Ishikawa (cell line): ENCODE measurements around the gene PIP4K2A.
A peak's percentile ranks its signal among the peaks of the same experiment; 100 is the strongest.

Source experiments
- CEBPB ChIP-seq: IDR thresholded peaks from 2 replicates; pipeline ENCODE4 v1.6.1; 2012
- CREB1 ChIP-seq: IDR thresholded peaks from 2 replicates; pipeline ENCODE4 v1.6.1; 2012; ENCODE audit warnings: low read depth
- EGR1 ChIP-seq: IDR thresholded peaks from 2 replicates; pipeline ENCODE4 v1.6.1; 2012
- EP300 ChIP-seq: IDR thresholded peaks from 2 replicates; pipeline ENCODE4 v1.6.1; 2012; ENCODE audit warnings: borderline replicate concordance
- FOXM1 ChIP-seq: IDR thresholded peaks from 2 replicates; pipeline ENCODE4 v1.6.1; 2012; ENCODE audit warnings: low read depth, borderline replicate concordance
- NFIC ChIP-seq: IDR thresholded peaks from 2 replicates; pipeline ENCODE4 v1.6.1; 2012
- RAD21 ChIP-seq: IDR thresholded peaks from 2 replicates; pipeline ENCODE4 v1.6.1; 2012; ENCODE audit warnings: low read depth
- TAF1 ChIP-seq: IDR thresholded peaks from 2 replicates; pipeline ENCODE4 v1.6.1; 2012; ENCODE audit warnings: low read depth, mild to moderate bottlenecking
- TCF12 ChIP-seq: IDR thresholded peaks from 2 replicates; pipeline ENCODE4 v1.6.1; 2012; ENCODE audit warnings: low read depth
- TEAD4 ChIP-seq: IDR thresholded peaks from 2 replicates; pipeline ENCODE4 v1.6.1; 2012
- YY1 ChIP-seq: IDR thresholded peaks from 2 replicates; pipeline ENCODE4 v1.6.1; 2012; ENCODE audit warnings: low read depth
- ZBTB7A ChIP-seq: IDR thresholded peaks from 2 replicates; pipeline ENCODE4 v1.6.1; 2012; ENCODE audit warnings: low read depth
- TF ChIP-seq, protein P1 (sequence below): IDR thresholded peaks from 2 replicates; pipeline ENCODE4 v1.6.1; 2012; ENCODE audit warnings: low read depth, mild to moderate bottlenecking
- TF ChIP-seq, protein P2 (sequence below): IDR thresholded peaks from 2 replicates; pipeline ENCODE4 v1.6.1; 2012
- TF ChIP-seq, protein P3 (sequence below): IDR thresholded peaks from 2 replicates; pipeline ENCODE4 v1.6.1; 2012

The PIP4K2A gene

DNA sequence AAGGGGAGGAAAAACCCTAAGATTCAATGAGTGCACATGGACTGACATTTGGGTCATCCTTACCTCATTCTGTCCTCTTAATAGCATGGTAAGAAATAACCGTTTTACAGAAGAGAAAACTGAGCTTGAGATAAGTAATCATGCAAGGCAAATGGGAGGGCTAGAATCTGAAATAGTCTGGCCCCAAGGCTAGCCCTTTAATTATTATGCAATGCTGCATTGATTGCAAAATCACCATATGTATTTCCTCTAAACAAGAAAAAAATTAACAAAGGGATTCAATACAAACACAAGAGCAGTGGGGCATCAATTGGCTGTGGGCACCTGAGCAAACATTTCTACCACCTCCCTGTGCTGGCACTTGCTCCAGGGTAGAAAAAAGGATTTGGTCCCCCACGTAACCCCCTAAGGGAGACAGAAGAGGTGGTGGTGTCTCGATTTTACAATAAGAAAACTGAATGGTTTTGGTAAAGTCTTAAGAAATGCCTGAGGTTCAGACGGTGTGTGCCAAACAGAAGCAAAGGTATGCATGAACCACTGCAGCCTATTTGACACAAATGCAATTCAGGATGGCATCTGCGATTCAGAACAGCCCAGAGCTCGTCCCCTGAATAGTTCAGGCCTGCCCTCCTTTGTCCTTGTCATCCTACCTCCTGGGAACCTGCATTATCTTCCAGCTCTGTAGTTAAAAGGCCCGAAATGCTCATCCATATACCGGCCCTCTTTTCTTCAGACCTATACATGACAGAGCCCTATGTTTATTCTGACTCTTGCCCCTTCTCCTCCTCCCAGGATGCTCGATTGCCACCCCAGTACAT is 23.6 kb downstream of the PIP4K2A start:
- peak; percentile 52; the same call in 1 of the 2 replicates for TF ChIP-seq CEBPB
- TF ChIP-seq, protein P1, sequence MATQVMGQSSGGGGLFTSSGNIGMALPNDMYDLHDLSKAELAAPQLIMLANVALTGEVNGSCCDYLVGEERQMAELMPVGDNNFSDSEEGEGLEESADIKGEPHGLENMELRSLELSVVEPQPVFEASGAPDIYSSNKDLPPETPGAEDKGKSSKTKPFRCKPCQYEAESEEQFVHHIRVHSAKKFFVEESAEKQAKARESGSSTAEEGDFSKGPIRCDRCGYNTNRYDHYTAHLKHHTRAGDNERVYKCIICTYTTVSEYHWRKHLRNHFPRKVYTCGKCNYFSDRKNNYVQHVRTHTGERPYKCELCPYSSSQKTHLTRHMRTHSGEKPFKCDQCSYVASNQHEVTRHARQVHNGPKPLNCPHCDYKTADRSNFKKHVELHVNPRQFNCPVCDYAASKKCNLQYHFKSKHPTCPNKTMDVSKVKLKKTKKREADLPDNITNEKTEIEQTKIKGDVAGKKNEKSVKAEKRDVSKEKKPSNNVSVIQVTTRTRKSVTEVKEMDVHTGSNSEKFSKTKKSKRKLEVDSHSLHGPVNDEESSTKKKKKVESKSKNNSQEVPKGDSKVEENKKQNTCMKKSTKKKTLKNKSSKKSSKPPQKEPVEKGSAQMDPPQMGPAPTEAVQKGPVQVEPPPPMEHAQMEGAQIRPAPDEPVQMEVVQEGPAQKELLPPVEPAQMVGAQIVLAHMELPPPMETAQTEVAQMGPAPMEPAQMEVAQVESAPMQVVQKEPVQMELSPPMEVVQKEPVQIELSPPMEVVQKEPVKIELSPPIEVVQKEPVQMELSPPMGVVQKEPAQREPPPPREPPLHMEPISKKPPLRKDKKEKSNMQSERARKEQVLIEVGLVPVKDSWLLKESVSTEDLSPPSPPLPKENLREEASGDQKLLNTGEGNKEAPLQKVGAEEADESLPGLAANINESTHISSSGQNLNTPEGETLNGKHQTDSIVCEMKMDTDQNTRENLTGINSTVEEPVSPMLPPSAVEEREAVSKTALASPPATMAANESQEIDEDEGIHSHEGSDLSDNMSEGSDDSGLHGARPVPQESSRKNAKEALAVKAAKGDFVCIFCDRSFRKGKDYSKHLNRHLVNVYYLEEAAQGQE, result no peak

DNA sequence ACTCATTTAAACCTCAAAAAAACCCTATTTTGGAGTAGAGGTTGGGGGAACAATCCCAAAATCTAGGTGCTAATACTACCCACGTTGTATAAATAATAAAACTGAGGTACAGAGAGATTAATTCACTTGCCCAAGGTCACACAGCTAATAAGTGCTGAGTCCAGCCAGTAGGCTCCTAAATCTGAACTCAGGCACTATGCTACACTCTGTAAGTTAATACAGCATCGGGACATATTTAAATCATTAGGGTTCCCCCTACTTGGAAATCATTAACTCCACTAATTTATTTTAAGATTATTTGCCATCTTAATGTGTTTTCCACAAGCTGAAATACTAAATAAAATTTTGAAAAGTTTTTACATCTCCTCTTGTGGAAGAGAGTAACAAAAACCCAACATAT is 24.2 kb downstream of the PIP4K2A start:
- no peak for TF ChIP-seq NFIC
- no peak for TF ChIP-seq EGR1
- TF ChIP-seq CEBPB, result no peak
- TF ChIP-seq CREB1, result no peak
- no peak for TF ChIP-seq EP300
- TF ChIP-seq YY1, result no peak
- TF ChIP-seq, protein P2, sequence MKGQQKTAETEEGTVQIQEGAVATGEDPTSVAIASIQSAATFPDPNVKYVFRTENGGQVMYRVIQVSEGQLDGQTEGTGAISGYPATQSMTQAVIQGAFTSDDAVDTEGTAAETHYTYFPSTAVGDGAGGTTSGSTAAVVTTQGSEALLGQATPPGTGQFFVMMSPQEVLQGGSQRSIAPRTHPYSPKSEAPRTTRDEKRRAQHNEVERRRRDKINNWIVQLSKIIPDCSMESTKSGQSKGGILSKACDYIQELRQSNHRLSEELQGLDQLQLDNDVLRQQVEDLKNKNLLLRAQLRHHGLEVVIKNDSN, result no peak
- TF ChIP-seq FOXM1, result no peak
- TF ChIP-seq RAD21, result no peak
- TF ChIP-seq, protein P3, sequence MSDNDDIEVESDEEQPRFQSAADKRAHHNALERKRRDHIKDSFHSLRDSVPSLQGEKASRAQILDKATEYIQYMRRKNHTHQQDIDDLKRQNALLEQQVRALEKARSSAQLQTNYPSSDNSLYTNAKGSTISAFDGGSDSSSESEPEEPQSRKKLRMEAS, result no peak
- no peak for TF ChIP-seq TEAD4
- TF ChIP-seq TAF1, result no peak
- no peak for TF ChIP-seq ZBTB7A
- no peak for TF ChIP-seq TCF12
- TF ChIP-seq, protein P1, result no peak

DNA sequence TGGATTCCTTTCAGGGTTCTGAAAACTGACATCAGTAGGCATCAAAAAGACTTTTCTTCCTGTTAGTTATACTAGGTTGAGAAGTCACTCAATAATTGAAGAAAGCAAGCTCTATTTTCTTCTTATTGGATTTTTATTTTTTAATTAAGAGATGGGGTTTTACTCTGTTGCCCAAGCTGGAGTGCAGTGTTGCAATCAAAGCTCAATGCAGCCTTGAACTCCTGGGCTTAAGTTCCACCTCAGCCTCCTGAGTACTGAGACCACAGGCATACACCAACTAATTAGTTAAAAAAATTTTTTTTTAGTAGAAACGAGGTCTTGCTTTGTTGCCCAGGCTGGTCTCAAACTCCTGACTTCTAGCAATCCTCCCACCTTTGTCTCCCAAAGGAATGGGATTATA is 28.0 kb downstream of the PIP4K2A start:
- TF ChIP-seq YY1, result no peak

DNA sequence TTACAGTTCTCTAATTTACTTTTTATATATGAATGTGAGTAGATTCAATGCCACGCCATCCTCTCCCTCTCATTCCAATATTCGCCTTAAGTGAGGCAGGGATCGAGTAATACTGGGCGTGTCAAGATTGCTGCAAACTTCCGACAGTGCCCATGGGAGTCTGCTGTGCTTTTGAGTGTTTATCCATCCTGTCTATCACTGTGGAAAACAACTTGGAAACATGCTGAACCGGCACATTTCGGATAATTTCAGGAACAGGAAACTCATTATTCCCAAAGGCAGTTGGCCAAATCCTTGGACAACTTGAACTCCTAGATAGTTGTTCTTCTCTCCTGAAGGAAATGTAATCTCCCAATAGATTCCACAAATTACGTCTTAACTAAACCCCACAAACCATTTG is 28.5 kb downstream of the PIP4K2A start:
- TF ChIP-seq EGR1, result no peak
- TF ChIP-seq, protein P2, result no peak

DNA sequence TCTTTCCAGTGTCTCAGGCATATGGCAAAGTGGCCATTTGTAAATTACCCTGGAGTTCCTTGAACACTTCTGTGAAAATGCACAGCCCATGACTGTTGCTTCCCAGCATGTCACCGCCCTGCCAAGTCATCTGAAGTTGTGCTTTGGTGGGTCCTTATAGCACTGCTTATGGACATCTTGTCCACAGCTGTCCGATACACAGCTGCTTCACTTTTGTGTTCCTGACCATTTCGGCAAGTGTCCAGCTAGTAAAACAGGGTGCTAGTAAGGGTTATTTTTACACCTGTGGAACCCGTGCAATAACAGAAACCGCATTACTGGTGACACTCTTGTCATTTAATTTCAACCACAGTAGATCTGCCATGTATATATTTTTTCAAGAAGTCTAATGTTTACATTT is 29.7 kb downstream of the PIP4K2A start:
- TF ChIP-seq TCF12, result no peak
- TF ChIP-seq CREB1, result no peak
- TF ChIP-seq ZBTB7A, result no peak
- no peak for TF ChIP-seq EGR1
- no peak for TF ChIP-seq TAF1

DNA sequence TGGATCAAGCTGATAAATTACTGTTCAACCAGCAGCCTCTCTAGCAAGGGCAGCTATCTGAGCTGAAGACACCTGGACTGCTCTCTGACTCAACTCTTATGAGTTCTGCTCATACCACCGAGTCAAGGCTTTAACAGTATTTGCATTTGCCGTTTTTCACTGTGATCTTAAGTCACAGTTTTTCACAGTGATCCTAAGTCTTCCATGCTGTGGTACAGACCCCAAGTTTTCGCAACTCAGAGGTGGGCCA is 31.3 kb downstream of the PIP4K2A start:
- TF ChIP-seq CREB1 (no peak), EP300 (no peak), TCF12 (no peak), CEBPB (no peak), ZBTB7A (no peak), TEAD4 (no peak), YY1 (no peak)
- TF ChIP-seq, protein P2, result no peak

DNA sequence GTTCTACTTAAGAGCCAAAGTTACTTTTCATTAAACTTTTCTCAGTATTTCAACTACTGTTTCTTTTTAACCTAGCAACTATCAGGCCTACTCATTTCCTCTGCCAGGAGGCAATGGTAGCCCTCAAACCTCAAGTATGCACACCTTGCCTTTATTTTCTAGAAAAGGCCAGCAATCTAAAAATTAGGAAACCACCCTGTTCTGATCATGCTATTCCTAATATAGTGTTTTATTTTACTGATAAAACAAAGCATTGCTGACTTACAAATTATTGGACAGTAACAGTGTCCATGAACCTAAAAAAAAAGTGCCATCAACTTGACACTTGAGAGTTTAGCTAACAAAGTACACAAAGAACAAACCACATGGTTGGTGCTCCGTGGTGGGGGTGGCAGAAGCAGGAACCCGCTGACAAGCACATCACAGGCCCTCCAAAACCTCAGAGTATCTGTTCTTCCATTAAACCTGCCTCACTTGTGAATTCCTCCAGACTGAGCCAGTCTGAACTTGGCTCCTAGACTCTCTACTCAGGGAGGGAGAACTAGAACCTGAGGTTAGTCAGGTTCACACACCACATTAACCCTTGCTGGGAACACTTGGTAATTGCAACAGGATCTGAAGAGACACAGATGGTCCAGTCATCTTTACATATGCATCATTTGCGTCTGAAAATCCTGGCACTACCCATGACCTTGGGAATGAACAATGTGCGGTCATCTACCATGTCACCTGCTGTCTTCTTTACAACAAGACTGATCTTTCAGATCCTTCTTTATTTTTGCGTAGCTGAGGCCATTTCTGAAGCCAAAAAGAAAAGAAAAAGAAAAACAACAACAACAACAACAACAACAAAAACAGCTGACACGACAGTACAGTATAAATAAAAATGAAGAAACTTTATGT is 31.9 kb downstream of the PIP4K2A start:
- TF ChIP-seq NFIC, result no peak
- TF ChIP-seq TCF12, result no peak
- no peak for TF ChIP-seq EGR1
- TF ChIP-seq EP300, result no peak
